ENCODE measurements around the gene KLHL29. TPM values are rescaled to one million over a fixed set of nuclear protein-coding genes. Genes with fewer than 3 reads are reported as not detected.

KLHL29 gene
- total and polyA plus RNA-seq, 4 experiments from 2014 or later: 0.24 to 2.4 (median 1.9) TPM; not detected in 1

DNA sequence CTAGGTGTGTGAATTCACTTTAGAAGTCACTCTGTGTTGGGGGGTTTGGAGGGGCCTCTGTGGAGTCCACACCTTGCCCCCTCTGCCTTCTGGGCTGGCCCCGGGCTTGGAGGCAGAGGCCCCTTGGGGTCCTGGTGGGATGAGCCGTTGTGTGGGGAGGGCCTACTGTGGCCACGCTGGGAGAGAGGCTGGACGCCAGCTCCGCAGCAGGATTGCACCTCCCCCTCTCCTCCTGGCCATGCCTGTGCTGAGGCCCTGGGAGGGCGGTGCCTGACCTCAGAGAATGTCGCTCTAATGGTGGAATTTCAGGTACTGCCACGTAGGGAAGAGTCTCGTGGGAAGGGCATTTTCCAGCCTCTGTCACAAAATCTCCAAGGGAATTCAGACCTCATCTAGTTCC, 304.9 kb downstream of the KLHL29 start:
- no peak overlapping the region for H3K4me3 ChIP-seq (ENCODE audit: low read length in 2 of 2)
- no peaks in the 10 kb centered on the region for H3K36me3 ChIP-seq (ENCODE audit: insufficient read depth, low read length)
- DNase-seq: no peak
- intact Hi-C loops (cut with micrococcal nuclease): no loop called here
- H3K9me3 ChIP-seq (ENCODE audit: control insufficient read depth in 1 of 2, low read length in 2 of 2): no peaks in the 10 kb centered on the region
- H3K4me1 Mint-ChIP-seq: peaks cover 0 to 4% (median 0%) of the 10 kb centered on the region in 4 donors
- no peaks in the 10 kb centered on the region for H3K27me3 ChIP-seq (ENCODE audit: insufficient read depth, low read length)
- peaks cover 0 to 2% (median 0%) of the 10 kb centered on the region in 8 donors for H3K9me3 Mint-ChIP-seq
- CTCF ChIA-PET (ENCODE audit: partially characterized antibody): no interaction called here
- H3K4me3 Mint-ChIP-seq: no peak overlapping the region
- POLR2A ChIA-PET (ENCODE audit: partially characterized antibody): no interaction called here
- no peak overlapping the region for H3K27ac ChIP-seq (ENCODE audit: low read depth, low read length)
- no peaks in the 10 kb centered on the region for H3K4me1 ChIP-seq (ENCODE audit: insufficient read depth, low read length)
- no peaks in the 10 kb centered on the region for H3K27me3 Mint-ChIP-seq
- no peak overlapping the region for H3K27ac Mint-ChIP-seq
- peaks cover 4 to 5% of the 10 kb centered on the region in 2 donors for H3K36me3 Mint-ChIP-seq

DNA sequence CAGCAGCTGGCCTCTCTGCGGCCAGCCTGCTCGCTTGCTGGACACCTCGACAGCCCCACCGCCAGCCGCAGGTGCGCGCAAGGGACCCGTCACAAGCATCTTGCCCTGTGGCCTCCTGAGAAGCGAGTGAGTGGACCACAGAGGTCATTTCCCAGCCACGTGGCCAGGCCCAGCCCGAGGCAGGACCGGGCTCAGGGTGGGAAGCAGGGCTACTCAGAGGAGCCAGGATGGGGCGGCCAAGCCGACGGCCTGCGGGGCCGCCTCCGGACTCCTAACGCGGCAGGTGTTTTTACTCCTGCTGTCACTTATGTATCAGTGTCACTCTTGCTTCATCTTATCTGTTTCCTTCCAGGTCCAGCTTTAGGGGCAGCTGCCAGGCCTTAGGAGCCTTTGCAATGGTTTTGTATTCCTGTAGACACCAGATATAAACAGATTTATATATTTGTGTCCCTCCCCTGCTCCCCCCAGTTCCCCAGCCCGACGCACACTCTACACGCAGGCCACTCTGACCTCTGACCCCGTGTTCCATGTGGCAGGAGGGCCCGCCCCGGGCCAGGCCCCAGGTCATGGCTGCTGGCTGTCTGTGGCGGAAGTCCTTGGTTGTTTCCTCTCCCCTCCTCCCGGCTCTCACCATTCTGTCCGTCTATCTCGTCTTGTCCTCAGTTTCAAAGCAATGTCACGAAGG, 305.6 kb downstream of the KLHL29 start:
- Histone ChIP-seq H3K4me1 (ENCODE audit: insufficient read depth, low read length) (no peaks in the 10 kb centered on the region), H3K9me3 (ENCODE audit: control insufficient read depth in 1 of 2, low read length in 2 of 2) (no peaks in the 10 kb centered on the region), H3K27ac (ENCODE audit: low read depth, low read length) (no peak overlapping the region), H3K36me3 (ENCODE audit: insufficient read depth, low read length) (no peaks in the 10 kb centered on the region), H3K27me3 (ENCODE audit: insufficient read depth, low read length) (no peaks in the 10 kb centered on the region), H3K4me3 (ENCODE audit: low read length in 2 of 2) (no peak overlapping the region)
- H3K4me1 Mint-ChIP-seq: peaks cover 0 to 4% (median 0%) of the 10 kb centered on the region in 4 donors
- H3K36me3 Mint-ChIP-seq: peaks cover 4 to 5% of the 10 kb centered on the region in 2 donors
- DNase-seq: no peak
- H3K4me3 Mint-ChIP-seq: no peak overlapping the region
- no peak overlapping the region for H3K27ac Mint-ChIP-seq
- ChIA-PET CTCF (ENCODE audit: partially characterized antibody) (no interaction called here), POLR2A (ENCODE audit: partially characterized antibody) (no interaction called here)
- intact Hi-C loops (cut with micrococcal nuclease): no loop called here
- no peaks in the 10 kb centered on the region for H3K27me3 Mint-ChIP-seq
- peaks cover 0 to 2% (median 0%) of the 10 kb centered on the region in 8 donors for H3K9me3 Mint-ChIP-seq

DNA sequence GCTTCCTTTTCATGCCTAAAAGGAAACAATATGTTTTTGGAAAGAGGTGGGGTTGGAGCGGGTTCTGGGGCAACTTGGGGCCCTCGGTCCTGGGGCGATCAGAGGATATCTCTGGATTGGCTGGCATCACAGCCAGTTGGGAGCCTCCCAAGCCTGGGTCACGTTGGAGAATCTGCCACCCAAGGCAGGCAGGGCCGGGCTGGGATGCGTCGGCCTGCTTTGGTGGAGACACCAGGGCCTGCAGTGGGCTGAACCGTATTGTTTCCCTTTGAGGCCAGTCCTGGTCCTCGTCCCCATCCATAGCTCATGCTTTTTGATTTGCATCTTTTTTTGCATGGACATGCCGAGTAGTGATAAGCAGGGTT, 306.1 kb downstream of the KLHL29 start:
- no peaks in the 10 kb centered on the region for H3K4me1 ChIP-seq (ENCODE audit: insufficient read depth, low read length)
- H3K27ac ChIP-seq (ENCODE audit: low read depth, low read length): no peak overlapping the region
- H3K9me3 ChIP-seq (ENCODE audit: control insufficient read depth in 1 of 2, low read length in 2 of 2): no peaks in the 10 kb centered on the region
- Mint-ChIP-seq H3K4me1 (peaks cover 0 to 4% (median 0%) of the 10 kb centered on the region in 4 donors), H3K4me3 (no peak overlapping the region), H3K27ac (peak overlapping the region in 1 of 7 donors; percentile 30), H3K27me3 (no peaks in the 10 kb centered on the region), H3K36me3 (peaks cover 4 to 5% of the 10 kb centered on the region in 2 donors), H3K9me3 (peaks cover 0 to 2% (median 0%) of the 10 kb centered on the region in 8 donors)
- CTCF ChIA-PET (ENCODE audit: partially characterized antibody): no interaction called here
- no peak overlapping the region for H3K4me3 ChIP-seq (ENCODE audit: low read length in 2 of 2)
- H3K36me3 ChIP-seq (ENCODE audit: insufficient read depth, low read length): no peaks in the 10 kb centered on the region
- H3K27me3 ChIP-seq (ENCODE audit: insufficient read depth, low read length): no peaks in the 10 kb centered on the region
- POLR2A ChIA-PET (ENCODE audit: partially characterized antibody): no interaction called here
- DNase-seq: no peak
- intact Hi-C loops (cut with micrococcal nuclease): no loop called here

DNA sequence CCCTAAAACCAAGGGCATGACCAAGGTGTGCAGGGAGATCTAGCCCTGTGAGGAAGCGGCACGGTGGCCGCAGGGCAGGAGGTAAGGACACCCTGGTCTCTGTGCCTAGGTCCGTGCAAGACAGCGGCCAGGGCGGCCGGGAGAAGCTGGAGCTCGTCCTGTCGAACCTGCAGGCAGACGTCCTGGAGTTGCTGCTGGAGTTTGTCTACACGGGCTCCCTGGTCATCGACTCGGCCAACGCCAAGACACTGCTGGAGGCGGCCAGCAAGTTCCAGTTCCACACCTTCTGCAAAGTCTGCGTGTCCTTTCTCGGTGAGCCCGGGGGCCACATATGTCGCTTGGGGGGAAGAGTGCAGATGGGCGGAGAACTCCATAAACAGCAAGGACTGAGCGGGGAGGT, 306.6 kb downstream of the KLHL29 start:
- no peak overlapping the region for H3K4me3 Mint-ChIP-seq
- ChIA-PET CTCF (ENCODE audit: partially characterized antibody) (no interaction called here), POLR2A (ENCODE audit: partially characterized antibody) (no interaction called here)
- H3K36me3 Mint-ChIP-seq: peaks cover 4 to 5% of the 10 kb centered on the region in 2 donors
- intact Hi-C loops (cut with micrococcal nuclease): no loop called here
- H3K27ac Mint-ChIP-seq: peak overlapping the region in 1 of 7 donors; percentile 30
- no peaks in the 10 kb centered on the region for H3K27me3 Mint-ChIP-seq
- H3K9me3 Mint-ChIP-seq: peaks cover 0 to under 1% (median 0%) of the 10 kb centered on the region in 8 donors
- no peaks in the 10 kb centered on the region for H3K27me3 ChIP-seq (ENCODE audit: insufficient read depth, low read length)
- no peak overlapping the region for H3K4me3 ChIP-seq (ENCODE audit: low read length in 2 of 2)
- H3K27ac ChIP-seq (ENCODE audit: low read depth, low read length): no peak overlapping the region
- peaks cover 0 to 4% (median 0%) of the 10 kb centered on the region in 4 donors for H3K4me1 Mint-ChIP-seq
- no peak for DNase-seq
- H3K36me3 ChIP-seq (ENCODE audit: insufficient read depth, low read length): no peaks in the 10 kb centered on the region
- no peaks in the 10 kb centered on the region for H3K9me3 ChIP-seq (ENCODE audit: control insufficient read depth in 1 of 2, low read length in 2 of 2)
- H3K4me1 ChIP-seq (ENCODE audit: insufficient read depth, low read length): no peaks in the 10 kb centered on the region

DNA sequence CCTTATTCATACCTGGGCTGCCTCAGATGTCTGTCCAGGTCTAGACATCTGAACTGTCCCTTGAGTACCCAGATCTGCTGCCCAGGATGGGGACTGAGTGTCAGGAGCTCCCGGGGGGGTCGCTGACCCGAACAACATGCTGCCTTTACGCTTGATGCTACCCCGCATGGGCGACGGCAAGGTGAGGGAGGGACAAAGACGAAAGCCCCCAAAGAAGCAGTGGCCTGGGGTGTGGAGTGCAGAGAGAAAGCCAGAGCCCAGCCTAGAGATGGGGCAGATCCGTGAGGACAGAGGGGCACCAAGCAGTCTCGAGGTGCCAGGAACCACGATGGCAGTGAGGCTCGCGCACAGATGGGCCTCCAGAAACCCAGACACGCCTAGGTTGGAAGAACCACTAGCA, 307.3 kb downstream of the KLHL29 start:
- no peaks in the 10 kb centered on the region for H3K9me3 Mint-ChIP-seq
- POLR2A ChIA-PET (ENCODE audit: partially characterized antibody): no interaction called here

DNA sequence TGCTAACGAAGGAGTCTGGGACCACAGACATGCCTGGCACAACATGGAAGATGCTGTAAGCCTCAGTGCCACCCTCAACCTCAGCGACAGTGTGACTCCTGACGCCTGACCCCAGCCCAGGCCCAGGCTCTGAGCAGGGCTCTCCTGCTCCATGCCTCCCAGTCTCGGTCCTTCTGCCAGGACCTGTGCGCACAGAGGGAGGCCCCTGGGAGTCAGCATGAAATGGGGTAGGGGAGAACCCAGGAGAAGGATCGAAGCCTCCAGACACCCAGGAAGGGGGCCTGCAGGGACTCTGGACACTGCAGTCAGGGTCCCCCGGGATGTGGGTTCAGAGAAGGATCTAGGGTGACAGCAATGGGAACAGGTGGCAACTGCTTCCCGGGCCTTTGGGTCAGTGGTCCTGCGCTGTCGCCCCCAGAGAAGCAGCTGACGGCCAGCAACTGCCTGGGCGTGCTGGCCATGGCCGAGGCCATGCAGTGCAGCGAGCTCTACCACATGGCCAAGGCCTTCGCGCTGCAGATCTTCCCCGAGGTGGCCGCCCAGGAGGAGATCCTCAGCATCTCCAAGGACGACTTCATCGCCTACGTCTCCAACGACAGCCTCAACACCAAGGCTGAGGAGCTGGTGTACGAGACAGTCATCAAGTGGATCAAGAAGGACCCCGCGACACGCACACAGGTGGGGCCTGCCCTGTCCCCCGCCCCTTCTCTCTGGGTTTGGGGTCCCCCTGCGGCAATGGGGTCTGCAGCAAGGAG, 308.0 kb downstream of the KLHL29 start:
- no peak overlapping the region for H3K4me3 ChIP-seq (ENCODE audit: low read length in 2 of 2)
- no peaks in the 10 kb centered on the region for H3K27me3 ChIP-seq (ENCODE audit: insufficient read depth, low read length)
- no peak for DNase-seq
- H3K4me1 Mint-ChIP-seq: peaks cover 0 to 4% (median 0%) of the 10 kb centered on the region in 4 donors
- peak overlapping the region in 1 of 7 donors; percentile 19 for H3K27ac Mint-ChIP-seq
- H3K4me3 Mint-ChIP-seq: no peak overlapping the region
- no peaks in the 10 kb centered on the region for H3K27me3 Mint-ChIP-seq
- no peaks in the 10 kb centered on the region for H3K36me3 ChIP-seq (ENCODE audit: insufficient read depth, low read length)
- ChIA-PET POLR2A (ENCODE audit: partially characterized antibody) (no interaction called here), CTCF (ENCODE audit: partially characterized antibody) (no interaction called here)
- no peaks in the 10 kb centered on the region for H3K4me1 ChIP-seq (ENCODE audit: insufficient read depth, low read length)
- H3K27ac ChIP-seq (ENCODE audit: low read depth, low read length): no peak overlapping the region
- H3K9me3 ChIP-seq (ENCODE audit: control insufficient read depth in 1 of 2, low read length in 2 of 2): no peaks in the 10 kb centered on the region
- peaks cover 5 to 7% of the 10 kb centered on the region in 2 donors for H3K36me3 Mint-ChIP-seq
- H3K9me3 Mint-ChIP-seq: peaks cover 0 to 1% (median 0%) of the 10 kb centered on the region in 8 donors
- intact Hi-C loops (cut with micrococcal nuclease): no loop called here

More for the DNA sequence above, 307.3 kb downstream of the KLHL29 start:
- H3K4me3 ChIP-seq (ENCODE audit: low read length in 2 of 2): no peak overlapping the region
- intact Hi-C loops (cut with micrococcal nuclease): no loop called here
- no peak for DNase-seq
- no peaks in the 10 kb centered on the region for H3K4me1 ChIP-seq (ENCODE audit: insufficient read depth, low read length)
- Mint-ChIP-seq H3K27ac (peak overlapping the region in 3 of 7 donors; percentile 38 to 64 (median 59)), H3K27me3 (no peaks in the 10 kb centered on the region), H3K36me3 (peaks cover 4 to 5% of the 10 kb centered on the region in 2 donors), H3K4me1 (peaks cover 0 to 4% (median 0%) of the 10 kb centered on the region in 4 donors), H3K4me3 (no peak overlapping the region)
- no peaks in the 10 kb centered on the region for H3K36me3 ChIP-seq (ENCODE audit: insufficient read depth, low read length)
- no peaks in the 10 kb centered on the region for H3K9me3 ChIP-seq (ENCODE audit: control insufficient read depth in 1 of 2, low read length in 2 of 2)
- no peaks in the 10 kb centered on the region for H3K27me3 ChIP-seq (ENCODE audit: insufficient read depth, low read length)
- CTCF ChIA-PET (ENCODE audit: partially characterized antibody): no interaction called here
- H3K27ac ChIP-seq (ENCODE audit: low read depth, low read length): no peak overlapping the region

DNA sequence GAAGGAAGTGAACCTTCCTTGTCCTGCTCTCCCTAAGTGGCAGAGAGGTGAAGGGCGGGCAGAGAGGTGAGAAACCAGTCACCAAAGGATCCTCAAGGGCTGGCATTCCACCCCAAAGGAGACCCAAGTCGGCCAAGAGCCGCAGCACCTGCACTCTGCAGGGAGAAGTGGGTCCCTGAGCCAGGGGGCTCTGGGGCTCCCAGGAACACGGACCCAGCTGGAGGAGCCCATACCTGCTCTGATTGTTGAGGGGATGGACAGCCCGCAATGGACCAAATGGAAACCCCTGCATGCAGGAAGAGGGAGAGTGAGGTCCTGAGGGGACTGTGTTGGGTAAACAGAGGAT, 308.6 kb downstream of the KLHL29 start:
- H3K27me3 Mint-ChIP-seq: no peaks in the 10 kb centered on the region
- H3K27ac ChIP-seq (ENCODE audit: low read depth, low read length): no peak overlapping the region
- H3K9me3 ChIP-seq (ENCODE audit: control insufficient read depth in 1 of 2, low read length in 2 of 2): no peaks in the 10 kb centered on the region
- H3K9me3 Mint-ChIP-seq: peaks cover 0 to 1% (median 0%) of the 10 kb centered on the region in 8 donors
- no peak for DNase-seq
- no peak overlapping the region for H3K4me3 Mint-ChIP-seq
- peaks cover 0 to 4% (median 0%) of the 10 kb centered on the region in 4 donors for H3K4me1 Mint-ChIP-seq
- no peak overlapping the region for H3K4me3 ChIP-seq (ENCODE audit: low read length in 2 of 2)
- no peaks in the 10 kb centered on the region for H3K4me1 ChIP-seq (ENCODE audit: insufficient read depth, low read length)
- H3K36me3 Mint-ChIP-seq: peaks cover 5 to 7% of the 10 kb centered on the region in 2 donors
- H3K27ac Mint-ChIP-seq: peak overlapping the region in 1 of 7 donors; percentile 50
- H3K27me3 ChIP-seq (ENCODE audit: insufficient read depth, low read length): no peaks in the 10 kb centered on the region
- no peaks in the 10 kb centered on the region for H3K36me3 ChIP-seq (ENCODE audit: insufficient read depth, low read length)
- ChIA-PET POLR2A (ENCODE audit: partially characterized antibody) (no interaction called here), CTCF (ENCODE audit: partially characterized antibody) (no interaction called here)
- intact Hi-C loops (cut with micrococcal nuclease): no loop called here

Data from CD4-positive, alpha-beta memory T cell (primary cell).